Measurements from ENCODE around the gene TMEM215.
"Not testable (repeated sequence)": the region's sequence is repeated elsewhere in the genome, so short reads cannot be mapped to it uniquely, and the experiment has no call there.

TMEM215 gene

GRCh38 chr9:32783168-32783891 is at the start of gene TMEM215:
TMEM215 (plus strand) TSS chr9:32783540; CDS start chr9:32784184, 644 bp downstream.
- no peaks in the 10 kb centered on the region for H3K4me1 Mint-ChIP-seq
- DNase-seq (ENCODE audit: low spot score in 2 of 2) = no peak

GRCh38 chr9:32735476-32735875 is 47.9 kb upstream of the TMEM215 start:
- ATAC-seq (no peak), DNase-seq (ENCODE audit: low spot score in 2 of 2) (no peak)
- no peak overlapping the region for H3K27ac Mint-ChIP-seq
- no peak overlapping the region for H3K4me3 Mint-ChIP-seq
- H3K4me1 Mint-ChIP-seq = no peaks in the 10 kb centered on the region
- no peaks in the 10 kb centered on the region for H3K9me3 Mint-ChIP-seq
- no peaks in the 10 kb centered on the region for H3K36me3 Mint-ChIP-seq

More at GRCh38 chr9:32783168-32783891, at the start of gene TMEM215:
- Mint-ChIP-seq H3K9me3 (no peaks in the 10 kb centered on the region), H3K4me3 (no peak within 1 kb of the TSS), H3K27ac (no peak within 1 kb of the TSS), H3K36me3 (no peaks in the 10 kb centered on the region)
- peak; percentile 8 for ATAC-seq

- Mint-ChIP-seq H3K36me3 (no peaks in the 10 kb centered on the region), H3K9me3 (no peaks in the 10 kb centered on the region), H3K4me3 (no peak overlapping the region), H3K27ac (no peak overlapping the region), H3K4me1 (no peaks in the 10 kb centered on the region)
- DNase-seq (ENCODE audit: low spot score in 2 of 2) (no peak), ATAC-seq (no peak)
Observed at GRCh38 chr9:32737378-32737777, 46.0 kb upstream of the TMEM215 start.

- H3K4me3 Mint-ChIP-seq = no peak overlapping the region
- peaks cover 4% of the 10 kb centered on the region for H3K9me3 Mint-ChIP-seq
- no peak overlapping the region for H3K27ac Mint-ChIP-seq
- H3K4me1 Mint-ChIP-seq = no peaks in the 10 kb centered on the region
- DNase-seq (ENCODE audit: low spot score in 2 of 2) (no peak), ATAC-seq (peak; percentile 61)
- no peaks in the 10 kb centered on the region for H3K36me3 Mint-ChIP-seq
Observed at GRCh38 chr9:32738501-32739172, 44.7 kb upstream of the TMEM215 start.

GRCh38 chr9:32741706-32742105 is 41.6 kb upstream of the TMEM215 start:
- Mint-ChIP-seq H3K9me3 (peaks cover 4% of the 10 kb centered on the region), H3K27ac (no peak overlapping the region), H3K36me3 (no peaks in the 10 kb centered on the region), H3K4me3 (no peak overlapping the region), H3K4me1 (no peaks in the 10 kb centered on the region)
- ATAC-seq (no peak), DNase-seq (ENCODE audit: low spot score in 2 of 2) (no peak)

GRCh38 chr9:32742296-32742695 is 41.0 kb upstream of the TMEM215 start:
- Mint-ChIP-seq H3K9me3 (peaks cover 4% of the 10 kb centered on the region), H3K27ac (no peak overlapping the region), H3K4me3 (no peak overlapping the region), H3K4me1 (no peaks in the 10 kb centered on the region), H3K36me3 (no peaks in the 10 kb centered on the region)
- no peak for ATAC-seq
- DNase-seq (ENCODE audit: low spot score in 2 of 2) = no peak

GRCh38 chr9:32748013-32748412 is 35.3 kb upstream of the TMEM215 start:
- H3K36me3 Mint-ChIP-seq = no peaks in the 10 kb centered on the region
- H3K4me1 Mint-ChIP-seq = no peaks in the 10 kb centered on the region
- H3K4me3 Mint-ChIP-seq = no peak overlapping the region
- H3K9me3 Mint-ChIP-seq = peaks cover 4% of the 10 kb centered on the region
- no peak overlapping the region for H3K27ac Mint-ChIP-seq
- no peak for ATAC-seq
- DNase-seq (ENCODE audit: low spot score in 2 of 2) = no peak

- no peak overlapping the region for H3K4me3 Mint-ChIP-seq
- no peaks in the 10 kb centered on the region for H3K4me1 Mint-ChIP-seq
- no peak for ATAC-seq
- H3K27ac Mint-ChIP-seq = no peak overlapping the region
- DNase-seq (ENCODE audit: low spot score in 2 of 2) = no peak
- H3K9me3 Mint-ChIP-seq = no peaks in the 10 kb centered on the region
- H3K36me3 Mint-ChIP-seq = no peaks in the 10 kb centered on the region
Observed at GRCh38 chr9:32755730-32756129, 27.6 kb upstream of the TMEM215 start.

- H3K9me3 Mint-ChIP-seq = peaks cover 6% of the 10 kb centered on the region
- H3K27ac Mint-ChIP-seq = no peak overlapping the region
- no peak for DNase-seq (ENCODE audit: low spot score in 2 of 2)
- no peak overlapping the region for H3K4me3 Mint-ChIP-seq
- no peak for ATAC-seq
- no peaks in the 10 kb centered on the region for H3K36me3 Mint-ChIP-seq
- H3K4me1 Mint-ChIP-seq = no peaks in the 10 kb centered on the region
Observed at GRCh38 chr9:32764139-32764538, 19.2 kb upstream of the TMEM215 start.

- no peaks in the 10 kb centered on the region for H3K4me1 Mint-ChIP-seq
- no peak for DNase-seq (ENCODE audit: low spot score in 2 of 2)
- H3K9me3 Mint-ChIP-seq = peaks cover 24% of the 10 kb centered on the region
- no peak for ATAC-seq
- H3K27ac Mint-ChIP-seq = no peak overlapping the region
- H3K4me3 Mint-ChIP-seq = no peak overlapping the region
- H3K36me3 Mint-ChIP-seq = no peaks in the 10 kb centered on the region
Observed at GRCh38 chr9:32775283-32775682, 8.1 kb upstream of the TMEM215 start.

GRCh38 chr9:32776201-32776600 is 7.1 kb upstream of the TMEM215 start:
- Mint-ChIP-seq H3K4me1 (no peaks in the 10 kb centered on the region), H3K9me3 (peaks cover 24% of the 10 kb centered on the region), H3K27ac (no peak overlapping the region), H3K4me3 (no peak overlapping the region), H3K36me3 (no peaks in the 10 kb centered on the region)
- ATAC-seq = no peak
- no peak for DNase-seq (ENCODE audit: low spot score in 2 of 2)

GRCh38 chr9:32782476-32783167 is 718 bp upstream of the TMEM215 start:
- Mint-ChIP-seq H3K36me3 (no peaks in the 10 kb centered on the region), H3K4me3 (no peak overlapping the region), H3K9me3 (no peaks in the 10 kb centered on the region), H3K27ac (no peak overlapping the region), H3K4me1 (no peaks in the 10 kb centered on the region)
- no peak for DNase-seq (ENCODE audit: low spot score in 2 of 2)
- peak; percentile 26 for ATAC-seq

GRCh38 chr9:32787816-32788215 is 4.5 kb downstream of the TMEM215 start:
- no peak for ATAC-seq
- no peak for DNase-seq (ENCODE audit: low spot score in 2 of 2)
- no peaks in the 10 kb centered on the region for H3K36me3 Mint-ChIP-seq
- H3K4me1 Mint-ChIP-seq = no peaks in the 10 kb centered on the region
- no peaks in the 10 kb centered on the region for H3K9me3 Mint-ChIP-seq
- no peak overlapping the region for H3K27ac Mint-ChIP-seq
- H3K4me3 Mint-ChIP-seq = no peak overlapping the region

GRCh38 chr9:32796015-32796414 is 12.7 kb downstream of the TMEM215 start:
- H3K36me3 Mint-ChIP-seq; DNase-seq (ENCODE audit: low spot score in 2 of 2); H3K4me1 Mint-ChIP-seq; H3K4me3 Mint-ChIP-seq; H3K27ac Mint-ChIP-seq; ATAC-seq: not testable (repeated sequence)
- H3K9me3 Mint-ChIP-seq = peaks cover 13% of the 10 kb centered on the region

GRCh38 chr9:32801530-32801929 is 18.2 kb downstream of the TMEM215 start:
- no peaks in the 10 kb centered on the region for H3K4me1 Mint-ChIP-seq
- ATAC-seq (no peak), DNase-seq (ENCODE audit: low spot score in 2 of 2) (no peak)
- peaks cover 8% of the 10 kb centered on the region for H3K9me3 Mint-ChIP-seq
- no peak overlapping the region for H3K27ac Mint-ChIP-seq
- H3K4me3 Mint-ChIP-seq = no peak overlapping the region
- H3K36me3 Mint-ChIP-seq = no peaks in the 10 kb centered on the region

- DNase-seq (ENCODE audit: low spot score in 2 of 2) (no peak), ATAC-seq (no peak)
- Mint-ChIP-seq H3K27ac (no peak overlapping the region), H3K4me3 (no peak overlapping the region), H3K4me1 (no peaks in the 10 kb centered on the region), H3K9me3 (peaks cover 4% of the 10 kb centered on the region), H3K36me3 (no peaks in the 10 kb centered on the region)
Observed at GRCh38 chr9:32807217-32807616, 23.9 kb downstream of the TMEM215 start.

Measured in stimulated activated effector memory CD8-positive, alpha-beta T cell treated with anti-CD3 and anti-CD28 coated beads, Interleukin-12 subunit alpha, Interleukin-12 subunit beta, amount 100 ng/mL, for 72 hours (primary cell).